ENCODE results near the gene DOK6.

Gene DOK6

DNA sequence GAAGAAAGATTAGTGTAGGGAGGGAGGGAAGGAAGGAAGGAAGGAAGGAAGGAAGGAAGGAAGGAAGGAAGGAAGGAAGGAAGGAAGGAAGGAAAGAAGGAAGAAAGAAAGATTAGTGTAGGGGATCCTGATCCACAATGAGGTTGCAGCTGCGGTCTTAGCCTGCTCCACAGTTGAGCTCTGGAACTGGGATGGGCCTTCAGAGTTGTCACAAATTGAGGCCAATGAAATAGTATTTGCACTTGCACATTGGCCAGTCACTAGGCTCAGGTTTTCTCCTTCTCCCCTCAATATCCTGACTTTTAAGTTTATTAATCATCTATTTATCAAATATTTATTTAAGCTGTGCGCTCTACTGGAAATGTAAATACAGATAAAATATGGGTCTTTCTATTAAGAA lies 34.3 kb downstream of the DOK6 start:
- TF ChIP-seq, protein P1, sequence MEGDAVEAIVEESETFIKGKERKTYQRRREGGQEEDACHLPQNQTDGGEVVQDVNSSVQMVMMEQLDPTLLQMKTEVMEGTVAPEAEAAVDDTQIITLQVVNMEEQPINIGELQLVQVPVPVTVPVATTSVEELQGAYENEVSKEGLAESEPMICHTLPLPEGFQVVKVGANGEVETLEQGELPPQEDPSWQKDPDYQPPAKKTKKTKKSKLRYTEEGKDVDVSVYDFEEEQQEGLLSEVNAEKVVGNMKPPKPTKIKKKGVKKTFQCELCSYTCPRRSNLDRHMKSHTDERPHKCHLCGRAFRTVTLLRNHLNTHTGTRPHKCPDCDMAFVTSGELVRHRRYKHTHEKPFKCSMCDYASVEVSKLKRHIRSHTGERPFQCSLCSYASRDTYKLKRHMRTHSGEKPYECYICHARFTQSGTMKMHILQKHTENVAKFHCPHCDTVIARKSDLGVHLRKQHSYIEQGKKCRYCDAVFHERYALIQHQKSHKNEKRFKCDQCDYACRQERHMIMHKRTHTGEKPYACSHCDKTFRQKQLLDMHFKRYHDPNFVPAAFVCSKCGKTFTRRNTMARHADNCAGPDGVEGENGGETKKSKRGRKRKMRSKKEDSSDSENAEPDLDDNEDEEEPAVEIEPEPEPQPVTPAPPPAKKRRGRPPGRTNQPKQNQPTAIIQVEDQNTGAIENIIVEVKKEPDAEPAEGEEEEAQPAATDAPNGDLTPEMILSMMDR (IDR thresholded peaks at IDR 0.05; ENCODE audit: extremely low read depth, missing control alignments): no peak
- DNase-seq (ENCODE audit: low spot score): no peak

DNA sequence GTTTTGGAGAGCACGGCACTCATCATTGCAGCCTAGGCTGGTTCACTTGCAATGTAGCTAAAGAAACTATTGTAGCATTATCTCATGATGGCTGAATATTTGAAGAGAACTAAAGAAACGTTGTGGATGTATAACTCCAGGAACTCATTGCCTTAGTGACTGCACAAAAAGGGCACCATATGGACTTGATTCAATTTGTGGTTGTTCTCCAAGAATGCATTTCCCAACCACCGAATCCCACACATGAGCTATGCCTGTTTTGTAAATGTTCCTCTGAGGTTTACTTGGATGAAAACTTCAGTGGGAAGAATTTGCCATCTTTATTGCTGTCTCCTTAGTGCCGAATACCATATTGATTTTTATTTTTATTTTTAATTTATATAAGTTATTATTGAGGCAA lies 43.5 kb downstream of the DOK6 start:
- no peak for DNase-seq (ENCODE audit: low spot score)
- TF ChIP-seq, protein P1 (IDR thresholded peaks at IDR 0.05; ENCODE audit: extremely low read depth, missing control alignments): no peak

DNA sequence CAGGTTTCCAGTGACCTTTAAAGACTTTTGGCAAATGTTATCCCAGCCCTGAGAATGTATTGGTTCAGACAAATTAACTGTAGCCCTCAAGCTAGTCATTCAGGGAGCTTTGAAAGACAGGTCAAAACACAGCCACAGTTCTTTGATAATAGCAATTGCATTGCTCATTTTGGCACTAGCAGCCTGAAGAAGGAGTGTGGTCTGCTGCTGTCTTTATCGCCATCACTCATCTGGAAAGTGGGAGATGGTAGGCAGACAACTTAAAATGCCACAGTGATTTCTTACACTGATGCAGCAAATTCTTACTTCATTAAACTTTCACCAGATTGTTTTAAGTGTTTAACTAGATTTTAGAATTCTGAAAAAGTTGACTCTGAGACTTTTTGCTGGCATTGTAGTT lies 47.2 kb downstream of the DOK6 start:
- TF ChIP-seq, protein P1 (IDR thresholded peaks at IDR 0.05; ENCODE audit: extremely low read depth, missing control alignments): no peak
- DNase-seq (ENCODE audit: low spot score): no peak

DNA sequence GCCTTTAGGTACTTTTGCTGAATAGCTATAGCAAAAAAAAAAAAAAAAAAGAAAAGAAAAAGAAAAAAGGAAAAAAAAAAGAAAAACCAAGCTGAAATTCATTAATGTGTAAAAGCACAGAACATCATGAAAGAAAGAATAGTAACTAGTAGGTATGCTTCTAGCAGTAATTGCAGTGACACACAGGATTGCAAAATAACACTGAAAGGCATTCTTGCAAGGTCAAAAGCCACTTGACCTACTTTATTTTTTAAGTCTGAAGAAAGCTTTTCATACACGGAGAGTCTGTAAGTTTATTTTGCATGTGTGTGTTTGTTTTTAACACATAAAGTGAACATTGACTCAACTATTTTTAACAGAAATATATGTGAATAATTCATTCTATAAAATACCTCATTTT lies 54.4 kb downstream of the DOK6 start:
- TF ChIP-seq, protein P1 (IDR thresholded peaks at IDR 0.05; ENCODE audit: extremely low read depth, missing control alignments): no peak
- DNase-seq (ENCODE audit: low spot score): no peak

DNA sequence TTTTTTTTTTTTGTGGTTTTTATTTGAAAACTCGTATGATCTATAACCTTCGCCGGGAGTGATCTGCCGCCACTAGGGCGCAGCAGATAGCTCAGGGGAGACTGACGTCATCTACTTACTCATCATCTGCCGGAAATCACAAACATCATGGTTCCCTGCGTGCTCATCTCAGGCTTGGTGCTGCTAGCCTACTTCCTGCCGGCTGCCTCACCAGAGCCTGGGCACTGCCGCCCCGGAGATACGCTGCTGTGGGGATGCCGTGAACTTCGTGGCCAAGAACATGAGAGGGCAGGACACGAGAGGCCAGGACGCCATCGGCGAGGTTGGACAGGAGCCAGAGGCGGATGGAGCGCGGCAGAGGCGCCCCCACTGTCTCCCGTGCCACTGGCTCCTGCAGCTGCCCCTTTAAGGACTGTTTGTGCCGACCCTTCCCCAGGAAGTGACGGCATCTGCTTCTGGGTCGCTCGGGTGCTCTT lies 68.8 kb downstream of the DOK6 start:
- TF ChIP-seq, protein P1 (IDR thresholded peaks at IDR 0.05; ENCODE audit: extremely low read depth, missing control alignments): no peak
- no peak for DNase-seq (ENCODE audit: low spot score)

DNA sequence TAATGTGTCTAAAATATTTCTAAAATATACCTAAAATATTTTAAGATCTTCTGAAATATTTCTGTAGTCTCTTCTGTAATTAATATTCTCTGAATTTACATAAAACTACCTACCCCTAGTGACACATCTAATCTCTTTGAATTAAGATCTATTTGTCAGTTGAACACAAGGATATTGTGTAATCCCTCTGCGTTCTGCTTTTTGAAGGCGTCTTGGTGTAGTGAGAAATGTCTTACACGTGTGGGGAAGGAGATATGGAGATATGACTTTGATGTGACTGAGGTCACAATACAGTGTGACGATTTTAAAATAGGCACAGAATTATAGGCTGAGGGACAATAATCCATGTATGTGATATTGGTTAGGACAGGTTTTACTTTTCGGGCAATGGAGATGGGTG lies 79.8 kb downstream of the DOK6 start:
- TF ChIP-seq, protein P1 (IDR thresholded peaks at IDR 0.05; ENCODE audit: extremely low read depth, missing control alignments): no peak
- DNase-seq (ENCODE audit: low spot score): no peak

DNA sequence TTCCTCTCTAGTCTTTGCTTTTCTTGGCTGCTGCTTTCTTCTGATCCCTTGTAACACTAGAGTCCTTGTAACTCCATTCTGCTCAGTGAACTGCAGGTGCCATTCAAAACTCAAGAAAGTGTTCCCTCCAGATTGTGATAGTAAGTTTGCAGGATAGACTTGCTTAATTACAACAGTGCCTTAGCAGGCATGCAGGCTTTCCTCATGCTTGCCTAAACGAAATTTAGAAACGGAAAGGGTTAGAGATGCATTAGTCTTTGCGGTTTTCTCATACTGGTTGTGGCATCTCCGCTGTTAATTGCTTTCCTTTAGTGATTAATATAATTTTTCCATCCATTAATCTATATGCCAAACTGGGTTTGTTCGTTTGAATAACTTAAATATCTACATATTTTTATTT lies 82.9 kb downstream of the DOK6 start:
- TF ChIP-seq, protein P1 (IDR thresholded peaks at IDR 0.05; ENCODE audit: extremely low read depth, missing control alignments): no peak
- DNase-seq (ENCODE audit: low spot score): no peak
